GM12801 (cell line): Measurements from ENCODE around the gene PDSS2.

Source experiments
- CTCF ChIP-seq: IDR thresholded peaks from one replicate; pipeline ENCODE4 v1.5.1; 2011; ENCODE audit warnings: control low read depth; ENCODE audit not compliant: insufficient read length; ENCODE audit errors: extremely low read depth

PDSS2 gene

GRCh38 chr6:107368471-107368870 is 90.9 kb downstream of the PDSS2 start:
- no peak for TF ChIP-seq CTCF

GRCh38 chr6:107361753-107362604 is 97.4 kb downstream of the PDSS2 start:
- TF ChIP-seq CTCF: no peak

GRCh38 chr6:107360476-107360875 is 98.9 kb downstream of the PDSS2 start:
- TF ChIP-seq CTCF: no peak

- no peak for TF ChIP-seq CTCF
Observed at GRCh38 chr6:107357842-107358241, 101.5 kb downstream of the PDSS2 start.

- no peak for TF ChIP-seq CTCF
Observed at GRCh38 chr6:107357031-107357430, 102.3 kb downstream of the PDSS2 start.

- TF ChIP-seq CTCF: no peak
Observed at GRCh38 chr6:107355659-107356058, 103.7 kb downstream of the PDSS2 start.

GRCh38 chr6:107354451-107354850 is 104.9 kb downstream of the PDSS2 start:
- no peak for TF ChIP-seq CTCF
